Mesenteric fat pad (tissue), 1 donor: Measurements from ENCODE around the gene CTDSPL2. TPM values are rescaled to one million over a fixed set of nuclear protein-coding genes. Genes with fewer than 3 reads are reported as not detected.

Source experiments
- total RNA-seq: library from RNA; stranded (reverse); fragmentation: NEBNext Ultra II Directional; extraction: Animal tissue kit (Norgen Biotek cat#: 25700); gene quantifications from one replicate; pipeline ENCODE4 v1.2.1, GENCODE V29; 2021
- donor health status: DM: yes; HTN: yes; CAD: no.

CTDSPL2 gene
- total RNA-seq, 1 donor from 2014 or later = 26.1 TPM

Other genes with a start within 250 kb of the CTDSPL2 start
- 0.13 TPM for gene FRMD5, start 232.4 kb upstream of the CTDSPL2 start, total RNA-seq
- gene GOLM2, start 138.9 kb upstream of the CTDSPL2 start, total RNA-seq = 69.6 TPM
- gene EIF3J, start 109.5 kb downstream of the CTDSPL2 start, total RNA-seq = 84.9 TPM
- gene SPG11, start 236.0 kb downstream of the CTDSPL2 start, total RNA-seq = 72.1 TPM